ENCODE measurements around the gene EFEMP2.

EFEMP2 gene

GRCh38 chr11:65861165-65861505 lies 11.5 kb downstream of the EFEMP2 start:
- H3K27me3 Mint-ChIP-seq = no peaks in the 10 kb centered on the region
- no peaks in the 10 kb centered on the region for H3K9me3 Mint-ChIP-seq
- H3K27ac Mint-ChIP-seq = peak overlapping the region; percentile 88
- ATAC-seq (ENCODE audit: low read depth) (no peak), DNase-seq (ENCODE audit: low spot score in 2 of 2) (no peak)
- H3K36me3 Mint-ChIP-seq = peaks cover 20% of the 10 kb centered on the region
- peak overlapping the region; percentile 95 for H3K4me3 Mint-ChIP-seq
- H3K4me1 Mint-ChIP-seq = peaks cover 25% of the 10 kb centered on the region

- Mint-ChIP-seq H3K27ac (peak within 1 kb of the TSS; percentile 88), H3K9me3 (no peaks in the 10 kb centered on the region), H3K4me1 (peaks cover 28% of the 10 kb centered on the region), H3K27me3 (no peaks in the 10 kb centered on the region), H3K4me3 (peak within 1 kb of the TSS; percentile 95), H3K36me3 (peaks cover 20% of the 10 kb centered on the region)
- ATAC-seq (ENCODE audit: low read depth) (peak; percentile 49), DNase-seq (ENCODE audit: low spot score in 2 of 2) (peak; percentile 96 to 97)
Measured at GRCh38 chr11:65860278-65861164, 12.1 kb downstream of the EFEMP2 start, which contains the start of gene MUS81. MUS81 (plus strand) TSS chr11:65860433; CDS start chr11:65860754, 321 bp downstream.

- Mint-ChIP-seq H3K27ac (peak overlapping the region; percentile 88), H3K9me3 (no peaks in the 10 kb centered on the region), H3K36me3 (peaks cover 18% of the 10 kb centered on the region), H3K4me3 (peak overlapping the region; percentile 95), H3K4me1 (peaks cover 29% of the 10 kb centered on the region), H3K27me3 (no peaks in the 10 kb centered on the region)
- no peak for DNase-seq (ENCODE audit: low spot score in 2 of 2)
- no peak for ATAC-seq (ENCODE audit: low read depth)
Measured at GRCh38 chr11:65859812-65860277, 12.8 kb downstream of the EFEMP2 start.

GRCh38 chr11:65859095-65859811 lies 13.3 kb downstream of the EFEMP2 start:
- ATAC-seq (ENCODE audit: low read depth) = peak; percentile 51
- DNase-seq (ENCODE audit: low spot score in 2 of 2) = peak; percentile 80 to 90
- peak overlapping the region; percentile 95 for H3K4me3 Mint-ChIP-seq
- H3K27me3 Mint-ChIP-seq = no peaks in the 10 kb centered on the region
- H3K4me1 Mint-ChIP-seq = peaks cover 35% of the 10 kb centered on the region
- no peaks in the 10 kb centered on the region for H3K9me3 Mint-ChIP-seq
- peaks cover 22% of the 10 kb centered on the region for H3K36me3 Mint-ChIP-seq
- peak overlapping the region; percentile 88 for H3K27ac Mint-ChIP-seq

- DNase-seq (ENCODE audit: low spot score in 2 of 2) = no peak
- no peaks in the 10 kb centered on the region for H3K9me3 Mint-ChIP-seq
- peak overlapping the region; percentile 95 for H3K4me3 Mint-ChIP-seq
- peaks cover 21% of the 10 kb centered on the region for H3K36me3 Mint-ChIP-seq
- no peaks in the 10 kb centered on the region for H3K27me3 Mint-ChIP-seq
- H3K27ac Mint-ChIP-seq = peak overlapping the region; percentile 88
- ATAC-seq (ENCODE audit: low read depth) = no peak
- H3K4me1 Mint-ChIP-seq = peaks cover 37% of the 10 kb centered on the region
Measured at GRCh38 chr11:65858681-65859087, 13.9 kb downstream of the EFEMP2 start.

- Mint-ChIP-seq H3K27me3 (no peaks in the 10 kb centered on the region), H3K9me3 (no peaks in the 10 kb centered on the region), H3K4me3 (peak within 1 kb of the TSS; percentile 95), H3K36me3 (peaks cover 21% of the 10 kb centered on the region), H3K4me1 (peaks cover 42% of the 10 kb centered on the region), H3K27ac (peak within 1 kb of the TSS; percentile 91)
- ATAC-seq (ENCODE audit: low read depth) (peak; percentile 66), DNase-seq (ENCODE audit: low spot score in 2 of 2) (peak; percentile 88 to 95)
Measured at GRCh38 chr11:65857853-65858680, 14.5 kb downstream of the EFEMP2 start, which contains the start of gene CFL1. CFL1 (minus strand) TSS chr11:65858180; CDS start chr11:65858099, 81 bp downstream.

- H3K9me3 Mint-ChIP-seq = no peaks in the 10 kb centered on the region
- H3K27ac Mint-ChIP-seq = peak overlapping the region; percentile 91
- H3K4me3 Mint-ChIP-seq = peak overlapping the region; percentile 89
- peak in 1 of 2 donors; percentile 68 for DNase-seq (ENCODE audit: low spot score in 2 of 2)
- peaks cover 36% of the 10 kb centered on the region for H3K4me1 Mint-ChIP-seq
- ATAC-seq (ENCODE audit: low read depth) = peak; percentile 5
- no peaks in the 10 kb centered on the region for H3K27me3 Mint-ChIP-seq
- peaks cover 16% of the 10 kb centered on the region for H3K36me3 Mint-ChIP-seq
Measured at GRCh38 chr11:65857500-65857852, 15.1 kb downstream of the EFEMP2 start.

- DNase-seq (ENCODE audit: low spot score in 2 of 2) (peak; percentile 63 to 81), ATAC-seq (ENCODE audit: low read depth) (peak; percentile 23)
- H3K36me3 Mint-ChIP-seq = peaks cover 19% of the 10 kb centered on the region
- H3K4me3 Mint-ChIP-seq = peak overlapping the region; percentile 89
- H3K9me3 Mint-ChIP-seq = no peaks in the 10 kb centered on the region
- peak overlapping the region; percentile 91 for H3K27ac Mint-ChIP-seq
- H3K4me1 Mint-ChIP-seq = peaks cover 40% of the 10 kb centered on the region
- H3K27me3 Mint-ChIP-seq = no peaks in the 10 kb centered on the region
Measured at GRCh38 chr11:65856689-65857499, 15.7 kb downstream of the EFEMP2 start.

GRCh38 chr11:65855927-65856363 lies 16.7 kb downstream of the EFEMP2 start:
- no peaks in the 10 kb centered on the region for H3K27me3 Mint-ChIP-seq
- H3K9me3 Mint-ChIP-seq = no peaks in the 10 kb centered on the region
- H3K27ac Mint-ChIP-seq = peak overlapping the region; percentile 91
- DNase-seq (ENCODE audit: low spot score in 2 of 2) = no peak
- peaks cover 22% of the 10 kb centered on the region for H3K36me3 Mint-ChIP-seq
- peaks cover 41% of the 10 kb centered on the region for H3K4me1 Mint-ChIP-seq
- no peak for ATAC-seq (ENCODE audit: low read depth)
- H3K4me3 Mint-ChIP-seq = peak overlapping the region; percentile 89

GRCh38 chr11:65854852-65855837 lies 17.5 kb downstream of the EFEMP2 start:
- Mint-ChIP-seq H3K4me3 (peak overlapping the region; percentile 46), H3K4me1 (peaks cover 38% of the 10 kb centered on the region), H3K9me3 (no peaks in the 10 kb centered on the region), H3K27me3 (no peaks in the 10 kb centered on the region), H3K36me3 (peaks cover 22% of the 10 kb centered on the region), H3K27ac (peak overlapping the region; percentile 24)
- no peak for DNase-seq (ENCODE audit: low spot score in 2 of 2)
- ATAC-seq (ENCODE audit: low read depth) = no peak

- Mint-ChIP-seq H3K27ac (peak overlapping the region; percentile 24), H3K4me1 (peaks cover 34% of the 10 kb centered on the region), H3K27me3 (no peaks in the 10 kb centered on the region), H3K36me3 (peaks cover 22% of the 10 kb centered on the region), H3K9me3 (no peaks in the 10 kb centered on the region), H3K4me3 (peak overlapping the region; percentile 64)
- no peak for ATAC-seq (ENCODE audit: low read depth)
- no peak for DNase-seq (ENCODE audit: low spot score in 2 of 2)
Measured at GRCh38 chr11:65854161-65854592, 18.4 kb downstream of the EFEMP2 start.

Measured in memory B cell (primary cell).